GM19043 (cell line): Measurements from ENCODE around the gene PLXDC2.

ENCODE experiments used
- ATAC-seq: cut with Tn5 transposase; IDR thresholded peaks from one replicate; pipeline ENCODE4 v1.9.1; 2021; ENCODE audit warnings: low read depth; ENCODE audit not compliant: unreplicated experiment

The PLXDC2 gene

DNA sequence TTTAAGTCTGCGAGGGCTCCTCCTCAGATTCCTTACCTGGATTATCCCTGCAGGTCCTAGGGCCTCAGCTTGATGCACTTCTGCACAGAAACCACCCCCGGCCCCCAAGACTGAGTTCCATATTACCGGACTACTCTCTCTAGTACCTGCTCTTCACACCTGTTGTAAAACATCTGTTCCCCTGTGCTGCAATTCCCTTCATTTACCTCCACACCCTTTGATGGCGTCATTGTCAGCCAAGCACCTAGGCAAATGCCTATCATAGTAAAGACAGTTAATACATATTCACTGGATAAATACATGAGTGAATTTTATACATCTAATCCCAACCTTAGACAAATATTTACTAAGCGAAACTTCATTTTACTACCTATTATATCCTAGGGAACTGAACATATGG is 275.5 kb downstream of the PLXDC2 start:
- no peak for ATAC-seq

- ATAC-seq: no peak
Observed at GRCh38 chr10:20093600-20093999, 277.4 kb downstream of the PLXDC2 start.

GRCh38 chr10:20094226-20094976 is 278.2 kb downstream of the PLXDC2 start:
- ATAC-seq: no peak

- no peak for ATAC-seq
Observed at GRCh38 chr10:20100171-20100570, 283.9 kb downstream of the PLXDC2 start.

GRCh38 chr10:20105236-20105635 is 289.0 kb downstream of the PLXDC2 start:
- ATAC-seq: no peak

DNA sequence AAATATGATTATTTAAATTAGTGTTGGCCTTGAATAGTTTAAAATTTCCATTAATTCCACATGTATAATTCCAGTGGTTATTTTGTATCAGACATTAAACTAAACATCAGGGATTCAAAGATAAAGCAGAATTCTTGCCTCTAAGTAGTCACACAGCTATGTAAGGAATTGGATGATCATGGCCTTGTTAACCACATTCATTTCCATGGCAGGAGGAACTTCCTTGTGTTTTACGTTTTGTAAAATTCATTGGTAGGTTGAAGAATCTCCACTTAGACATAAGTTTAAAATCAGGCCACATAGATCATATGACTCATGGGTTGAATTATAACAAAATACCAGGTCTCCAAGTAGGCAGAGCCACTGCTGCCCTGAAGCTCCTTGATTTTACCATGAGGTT is 289.7 kb downstream of the PLXDC2 start:
- ATAC-seq: no peak

GRCh38 chr10:20108021-20108420 is 291.8 kb downstream of the PLXDC2 start:
- no peak for ATAC-seq

DNA sequence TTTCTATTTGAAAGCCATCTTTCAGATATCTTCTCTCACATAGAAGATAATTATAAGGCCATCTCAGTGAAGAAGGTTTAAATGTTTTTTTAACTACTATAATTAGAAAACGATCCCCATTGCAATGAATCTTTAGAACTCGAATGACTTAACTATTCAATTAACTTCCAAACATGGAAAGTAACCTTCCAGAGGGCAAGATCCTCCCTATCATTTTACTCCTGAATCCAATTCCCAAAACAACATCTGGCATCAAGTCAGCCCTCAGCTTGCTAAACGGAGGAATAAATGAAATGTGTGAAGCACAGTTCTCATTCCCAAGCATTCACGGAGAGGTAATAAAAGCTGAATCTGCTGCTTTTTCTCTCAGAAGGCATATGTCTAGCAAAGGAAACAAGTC is 293.4 kb downstream of the PLXDC2 start:
- ATAC-seq: no peak

- ATAC-seq: no peak
Observed at GRCh38 chr10:20110125-20111100, 294.2 kb downstream of the PLXDC2 start.

- no peak for ATAC-seq
Observed at GRCh38 chr10:20114179-20114578, 297.9 kb downstream of the PLXDC2 start.

DNA sequence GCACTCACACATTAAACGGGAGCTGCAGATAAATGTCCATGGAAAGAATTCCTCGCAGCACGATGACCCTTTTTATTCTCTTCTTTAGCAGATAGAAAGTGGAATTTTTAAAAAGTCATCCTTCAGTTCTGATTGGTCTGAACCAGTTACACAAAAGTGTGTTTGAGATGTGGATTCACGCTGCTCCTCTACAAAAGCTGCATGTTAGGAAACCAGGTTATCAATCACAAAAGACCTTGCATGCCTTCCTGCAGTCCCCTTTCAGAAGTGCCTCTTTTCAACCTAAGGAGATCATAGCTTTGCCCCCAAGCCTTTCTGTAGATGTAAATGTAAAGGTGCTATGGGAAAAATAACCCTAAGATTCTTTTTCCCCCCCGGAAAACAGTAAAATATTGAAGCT is 299.7 kb downstream of the PLXDC2 start:
- ATAC-seq: no peak

- no peak for ATAC-seq
Observed at GRCh38 chr10:20117471-20117870, 301.2 kb downstream of the PLXDC2 start.

GRCh38 chr10:20118119-20118518 is 301.9 kb downstream of the PLXDC2 start:
- no peak for ATAC-seq

- no peak for ATAC-seq
Observed at GRCh38 chr10:20128811-20129210, 312.6 kb downstream of the PLXDC2 start.

DNA sequence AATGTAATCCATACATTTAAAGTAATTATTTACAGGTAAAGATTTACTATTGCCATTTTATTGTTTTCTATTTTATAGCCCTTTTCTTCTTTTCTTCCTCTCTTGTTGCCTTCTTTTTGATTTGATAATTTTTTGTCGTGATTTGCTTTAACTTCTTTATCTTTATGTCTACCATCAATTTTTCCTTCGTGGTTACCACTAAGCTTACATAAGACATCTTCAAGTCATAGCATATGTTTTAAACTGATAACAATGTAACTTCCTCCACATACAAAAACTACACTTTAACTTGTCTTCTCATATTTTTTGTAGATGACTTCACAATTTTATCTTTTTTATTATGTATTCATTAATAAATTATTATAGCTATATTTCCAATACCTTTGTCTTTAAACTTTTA is 316.6 kb downstream of the PLXDC2 start:
- no peak for ATAC-seq

GRCh38 chr10:20133669-20134189 is 317.5 kb downstream of the PLXDC2 start:
- no peak for ATAC-seq

GRCh38 chr10:20142311-20142710 is 326.1 kb downstream of the PLXDC2 start:
- no peak for ATAC-seq

DNA sequence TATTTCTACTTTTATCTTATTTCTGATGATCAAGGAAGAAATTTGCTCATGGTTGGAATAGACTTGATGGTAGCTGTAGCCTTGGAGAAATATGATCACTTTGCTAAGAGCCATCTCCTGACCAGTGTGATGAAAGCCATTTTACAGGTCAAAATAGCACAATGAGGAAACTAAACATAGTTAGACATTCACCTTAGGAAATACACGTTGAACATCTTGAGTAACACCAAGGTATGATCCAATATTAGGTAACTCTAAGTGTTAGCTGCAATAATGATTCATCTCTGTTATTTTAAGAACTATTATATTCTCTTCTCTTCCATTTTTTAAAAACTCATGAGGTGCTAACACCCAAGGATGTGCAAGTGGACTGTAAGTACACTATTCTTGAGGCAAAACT is 328.0 kb downstream of the PLXDC2 start:
- ATAC-seq: no peak

DNA sequence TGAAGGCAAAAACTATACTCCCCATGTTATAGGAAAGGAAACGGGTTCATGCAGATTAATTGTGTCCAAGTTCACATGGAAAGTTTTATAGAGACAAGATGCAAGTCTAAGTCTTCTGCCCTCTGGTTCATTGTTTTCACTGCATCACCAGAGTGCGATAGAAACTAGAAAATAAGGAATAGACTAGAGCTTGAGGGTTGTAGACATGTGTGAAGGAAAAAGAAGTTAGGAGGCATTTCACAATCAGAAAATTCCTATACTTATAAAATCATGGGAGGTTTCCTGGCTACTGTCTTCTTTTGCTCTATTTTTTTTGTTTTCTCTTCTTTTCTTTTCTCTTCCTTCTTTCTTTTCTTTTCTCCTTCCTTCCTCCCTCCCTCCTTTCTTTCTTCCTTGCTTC is 329.8 kb downstream of the PLXDC2 start:
- ATAC-seq: no peak

DNA sequence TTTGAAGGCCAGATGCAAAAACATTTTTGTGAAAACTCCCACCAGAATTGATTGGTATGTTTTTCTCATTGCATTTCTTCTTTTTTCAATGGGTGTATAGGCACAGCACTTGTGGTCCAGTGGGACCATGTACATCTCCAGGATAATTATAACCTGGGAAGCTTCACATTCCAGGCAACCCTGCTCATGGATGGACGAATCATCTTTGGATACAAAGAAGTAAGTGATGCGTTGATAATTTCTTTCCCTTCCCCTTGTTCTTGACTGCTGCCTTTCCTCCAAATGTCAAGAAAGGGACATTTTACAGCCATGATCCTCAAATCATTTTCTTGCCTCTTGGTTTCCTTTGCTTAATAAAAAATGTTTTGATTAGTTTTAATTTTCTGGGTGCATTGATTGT is 331.5 kb downstream of the PLXDC2 start:
- ATAC-seq: no peak

DNA sequence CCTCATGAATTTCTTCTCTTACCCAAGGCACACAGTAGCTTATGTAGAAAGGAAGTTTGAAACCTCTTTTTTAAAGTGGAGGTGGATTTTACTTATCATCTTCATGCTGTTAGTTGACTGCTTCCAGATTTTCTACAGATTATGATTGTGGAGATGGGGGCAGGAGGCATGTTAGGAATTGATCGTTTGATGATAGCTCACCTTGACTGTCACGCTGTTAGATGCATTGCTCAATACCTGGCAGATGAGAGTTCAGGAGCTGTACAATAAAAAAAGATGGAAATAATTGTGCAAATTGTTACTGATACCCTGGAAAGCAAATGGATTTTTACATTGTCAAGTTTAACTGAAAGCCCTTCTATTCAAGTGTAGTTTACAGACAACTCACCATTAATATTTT is 340.3 kb downstream of the PLXDC2 start:
- ATAC-seq: no peak
